ENCODE data around the gene CELF4. TPM values are rescaled to one million over a fixed set of nuclear protein-coding genes. Genes with fewer than 3 reads are reported as not detected.
A peak's percentile ranks its signal among the peaks of the same experiment; 100 is the strongest.

Gene CELF4
- total RNA-seq, 2 donors from 2014 or later = not detected

DNA sequence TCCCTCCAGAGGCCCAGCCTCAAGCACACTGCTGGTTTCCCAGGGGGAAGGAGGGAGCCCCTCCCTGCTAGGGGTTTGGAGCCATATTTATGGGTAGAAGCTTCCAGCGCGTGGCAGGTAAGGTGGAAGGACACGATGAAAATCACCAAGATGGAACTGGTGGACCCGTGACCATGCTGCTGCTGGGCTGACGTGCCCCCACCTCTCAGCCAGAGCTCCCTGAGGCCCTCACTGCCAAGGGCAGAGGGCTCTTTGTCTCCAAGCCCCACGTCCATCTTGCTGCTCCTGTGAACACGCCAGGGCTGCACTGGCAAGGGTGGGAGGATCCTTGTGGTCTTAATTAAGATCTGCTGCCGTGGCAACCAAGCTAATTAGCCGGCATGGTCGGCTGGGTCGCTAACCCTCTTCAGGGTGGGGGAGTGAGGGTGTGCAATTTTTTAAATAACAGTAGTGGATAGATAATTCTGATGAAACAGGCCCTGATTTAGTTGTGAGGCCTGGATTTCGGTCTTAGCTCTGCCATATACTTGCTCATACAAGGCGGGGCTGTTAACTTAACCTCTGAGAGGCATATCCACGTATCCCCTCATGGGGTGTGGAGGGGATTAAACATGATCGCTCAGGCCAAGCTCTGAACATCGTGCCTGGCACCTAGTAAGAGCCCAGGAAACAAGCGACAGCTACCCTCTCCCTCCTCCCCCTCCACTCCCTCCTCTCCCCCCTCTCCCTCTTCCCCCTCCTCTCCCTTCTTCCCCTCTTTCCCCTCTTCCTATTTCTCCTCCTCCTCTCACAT, 232.8 kb downstream of the CELF4 start:
- H3K27ac Mint-ChIP-seq = no peak overlapping the region
- no peak overlapping the region for H3K4me3 Mint-ChIP-seq
- ATAC-seq (replicated peaks) = no peak
- no peaks in the 10 kb centered on the region for H3K9me3 Mint-ChIP-seq
- no peaks in the 10 kb centered on the region for H3K36me3 Mint-ChIP-seq (ENCODE audit: low read depth)
- H3K27me3 Mint-ChIP-seq = peaks cover 6% of the 10 kb centered on the region
- H3K4me1 Mint-ChIP-seq = no peaks in the 10 kb centered on the region

DNA sequence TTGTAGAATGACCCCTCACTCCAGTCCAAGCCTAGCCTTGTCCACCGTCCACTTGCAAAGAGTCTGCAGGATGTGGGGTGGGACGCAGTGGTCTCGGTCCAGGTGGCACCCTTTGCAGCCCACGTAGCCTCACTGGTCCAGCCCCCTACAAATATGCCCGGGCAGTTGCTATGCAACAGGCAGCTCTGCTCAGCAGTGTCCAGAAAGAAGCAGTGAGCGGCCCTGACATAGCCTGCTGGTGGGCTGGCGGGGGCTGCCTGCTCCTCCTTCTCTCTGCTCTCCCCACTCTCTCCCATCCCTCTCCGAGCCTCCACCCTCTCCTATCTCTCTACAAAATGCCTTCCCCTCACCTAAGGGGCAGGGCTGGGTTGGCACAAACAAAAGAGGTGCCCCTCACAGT, 233.4 kb downstream of the CELF4 start:
- ATAC-seq (replicated peaks) = no peak

DNA sequence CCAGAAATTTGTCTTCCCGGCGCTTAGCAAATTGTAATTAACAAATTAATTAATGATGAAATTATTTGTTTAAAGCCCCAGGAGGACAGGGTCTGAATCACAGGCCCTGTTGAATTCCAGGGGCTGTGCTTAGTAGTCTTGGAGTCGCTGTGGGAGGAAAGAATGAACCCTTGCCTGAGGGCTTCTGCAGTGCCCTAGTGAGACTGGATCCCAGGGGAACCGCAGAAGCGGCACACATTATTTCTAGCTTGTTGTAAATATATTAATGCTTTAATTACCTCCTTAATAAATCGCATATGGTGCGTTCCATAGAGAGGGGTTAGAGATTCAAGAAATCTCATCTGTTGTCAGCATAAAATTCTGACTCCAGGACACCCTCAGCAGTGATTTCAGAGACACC, 235.4 kb downstream of the CELF4 start:
- Mint-ChIP-seq H3K36me3 (ENCODE audit: low read depth) (no peaks in the 10 kb centered on the region), H3K27me3 (peaks cover 2% of the 10 kb centered on the region), H3K27ac (no peak overlapping the region), H3K9me3 (no peaks in the 10 kb centered on the region), H3K4me1 (no peaks in the 10 kb centered on the region), H3K4me3 (no peak overlapping the region)
- ATAC-seq (replicated peaks) = no peak

More for the DNA sequence above, 233.4 kb downstream of the CELF4 start:
- Mint-ChIP-seq H3K4me1 (no peaks in the 10 kb centered on the region), H3K27me3 (peaks cover 2% of the 10 kb centered on the region), H3K36me3 (ENCODE audit: low read depth) (no peaks in the 10 kb centered on the region), H3K4me3 (no peak overlapping the region), H3K9me3 (no peaks in the 10 kb centered on the region), H3K27ac (no peak overlapping the region)

DNA sequence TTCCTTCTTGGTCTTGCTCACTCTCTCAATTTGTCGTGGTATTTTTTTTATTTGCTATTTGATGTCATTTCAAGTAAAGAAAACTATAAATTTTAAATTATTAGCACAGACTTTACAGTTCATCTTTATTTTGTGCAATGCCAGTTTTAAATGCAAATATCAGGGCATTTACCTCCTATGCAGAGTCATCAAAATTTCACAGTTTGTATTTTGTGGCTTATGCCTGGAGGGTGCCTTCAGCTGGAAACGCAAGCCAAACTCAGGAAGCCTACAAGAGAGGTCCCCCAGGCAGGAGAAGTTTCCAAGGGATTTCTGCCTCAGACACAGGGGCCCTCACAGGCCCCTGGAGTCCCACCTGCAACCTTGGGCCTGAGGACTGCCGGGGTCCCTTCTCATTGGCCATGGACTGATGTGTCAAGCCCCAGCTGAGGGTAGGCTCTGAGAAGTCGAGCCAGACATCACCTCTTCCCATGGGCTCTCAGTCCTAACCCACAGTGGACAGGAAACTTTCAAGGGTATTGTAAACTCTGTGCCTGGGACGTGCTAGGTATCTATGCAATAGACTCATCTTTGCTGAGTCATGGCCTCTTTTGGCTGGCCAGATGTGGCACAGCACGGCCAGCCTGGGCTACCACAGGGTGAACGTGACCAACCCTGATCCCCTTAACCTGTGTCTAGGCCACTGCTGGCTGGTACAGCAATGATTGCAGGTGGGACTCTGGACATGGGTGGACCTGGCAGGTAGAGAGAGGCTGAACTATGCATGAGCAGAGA, 236.5 kb downstream of the CELF4 start:
- Mint-ChIP-seq H3K27me3 (peaks cover 2% of the 10 kb centered on the region), H3K4me3 (no peak overlapping the region), H3K36me3 (ENCODE audit: low read depth) (no peaks in the 10 kb centered on the region), H3K4me1 (no peaks in the 10 kb centered on the region), H3K9me3 (no peaks in the 10 kb centered on the region), H3K27ac (no peak overlapping the region)
- no peak for ATAC-seq (replicated peaks)

DNA sequence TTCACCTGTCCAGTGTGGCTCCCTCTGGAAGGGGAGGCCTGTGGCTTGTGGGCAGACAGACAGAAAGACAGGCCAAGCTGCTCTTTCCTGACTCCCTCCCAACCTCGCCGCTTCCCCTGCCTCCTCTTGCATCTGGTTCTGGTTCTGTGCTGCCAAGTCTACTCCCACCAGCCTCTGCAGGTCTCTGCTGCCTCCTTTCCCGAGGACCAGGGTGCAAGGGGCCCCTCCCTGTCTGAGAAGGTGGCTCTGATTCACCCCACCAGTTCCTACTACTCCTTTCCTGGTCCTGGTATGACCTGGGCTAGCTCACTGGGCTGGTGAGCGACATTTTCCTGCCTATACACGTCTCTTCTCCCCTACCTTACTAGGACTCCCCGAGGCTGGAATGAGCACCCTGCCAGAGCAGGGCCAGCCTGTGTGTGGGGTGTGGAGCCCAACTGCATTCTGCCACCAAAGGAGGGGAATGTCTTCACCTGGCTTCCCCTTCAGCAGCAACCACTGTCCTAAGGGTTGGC, 238.5 kb downstream of the CELF4 start:
- Mint-ChIP-seq H3K4me3 (no peak overlapping the region), H3K27ac (no peak overlapping the region)

DNA sequence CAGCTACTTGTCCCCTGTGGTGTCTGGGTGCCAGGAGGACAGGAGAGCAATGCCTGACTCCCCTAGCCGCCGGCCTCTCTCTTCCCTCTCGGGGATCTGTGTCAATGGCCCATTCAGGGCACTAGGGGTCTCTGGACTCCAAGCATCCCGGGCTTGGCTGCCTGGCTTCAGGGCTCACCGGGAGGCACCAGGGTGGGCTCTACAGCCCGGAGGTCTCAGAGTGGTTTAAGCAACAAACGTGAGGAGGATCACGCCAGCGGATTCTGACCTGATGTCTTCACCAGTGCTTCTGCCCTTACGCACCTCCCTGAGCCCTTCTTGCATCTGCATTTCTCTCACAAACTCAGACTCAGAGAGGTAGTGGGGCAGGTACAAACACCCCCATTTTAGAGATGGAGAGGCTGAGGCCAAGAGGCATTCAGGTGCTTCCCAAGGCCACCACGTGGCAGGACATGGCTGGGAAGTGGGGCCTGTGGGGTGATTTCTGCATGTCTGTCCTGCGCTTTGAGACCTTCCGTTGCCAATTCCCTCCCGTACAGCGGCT, 243.0 kb downstream of the CELF4 start:
- peak; percentile 47 for ATAC-seq (replicated peaks)
- H3K27ac Mint-ChIP-seq = no peak overlapping the region
- no peak overlapping the region for H3K4me3 Mint-ChIP-seq
- H3K36me3 Mint-ChIP-seq (ENCODE audit: low read depth) = no peaks in the 10 kb centered on the region
- no peaks in the 10 kb centered on the region for H3K27me3 Mint-ChIP-seq
- no peaks in the 10 kb centered on the region for H3K9me3 Mint-ChIP-seq
- no peaks in the 10 kb centered on the region for H3K4me1 Mint-ChIP-seq

More for the DNA sequence above, 238.5 kb downstream of the CELF4 start:
- H3K9me3 Mint-ChIP-seq = no peaks in the 10 kb centered on the region
- no peak for ATAC-seq (replicated peaks)
- H3K4me1 Mint-ChIP-seq = no peaks in the 10 kb centered on the region
- H3K36me3 Mint-ChIP-seq (ENCODE audit: low read depth) = no peaks in the 10 kb centered on the region
- no peaks in the 10 kb centered on the region for H3K27me3 Mint-ChIP-seq

DNA sequence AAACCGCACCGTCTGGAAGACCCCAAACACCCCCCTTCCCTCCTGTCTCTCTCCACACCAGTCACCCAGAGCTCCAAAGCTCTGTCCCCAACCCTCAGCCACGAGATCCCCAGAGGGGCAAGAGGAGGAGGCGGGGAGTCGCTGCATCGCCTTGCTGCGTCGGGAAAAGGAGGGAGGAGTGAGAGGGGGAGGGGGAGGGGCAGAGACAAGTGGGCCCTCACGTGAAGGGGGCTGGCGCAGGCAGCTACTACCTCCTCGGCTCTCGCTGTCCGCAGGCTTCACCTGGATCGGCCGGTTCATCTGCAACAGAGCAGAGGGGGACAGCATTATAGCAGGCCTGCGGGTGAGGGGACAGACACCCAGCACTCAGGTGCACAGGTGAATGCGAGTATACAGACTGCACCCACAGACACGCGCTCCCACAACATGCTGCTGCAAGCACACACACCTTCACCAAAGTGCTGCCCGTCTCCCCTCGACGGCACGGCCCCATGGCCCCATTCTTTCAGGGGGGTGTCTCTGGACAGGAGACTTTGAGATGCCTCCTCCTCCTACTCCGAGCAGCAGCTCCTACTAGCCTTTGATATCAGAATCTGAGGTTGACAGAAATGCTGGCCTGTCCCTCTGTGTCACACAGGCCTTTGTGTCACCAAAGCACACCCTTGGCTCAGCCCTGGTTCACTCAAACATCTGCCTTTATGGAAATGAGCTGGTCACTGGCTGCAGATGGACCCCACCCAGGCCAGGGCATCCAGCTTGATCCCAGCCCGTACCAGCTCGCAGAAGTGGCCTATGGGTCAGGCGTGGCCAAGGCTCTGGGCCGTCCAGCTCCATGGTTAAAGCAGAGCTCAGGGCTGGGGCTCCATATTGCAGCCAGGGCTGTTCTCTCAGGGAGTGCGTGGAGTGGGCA, 243.8 kb downstream of the CELF4 start:
- no peak for ATAC-seq (replicated peaks)
- H3K27me3 Mint-ChIP-seq = no peaks in the 10 kb centered on the region
- H3K36me3 Mint-ChIP-seq (ENCODE audit: low read depth) = no peaks in the 10 kb centered on the region
- H3K4me1 Mint-ChIP-seq = no peaks in the 10 kb centered on the region
- H3K4me3 Mint-ChIP-seq = no peak overlapping the region
- H3K27ac Mint-ChIP-seq = no peak overlapping the region
- no peaks in the 10 kb centered on the region for H3K9me3 Mint-ChIP-seq

DNA sequence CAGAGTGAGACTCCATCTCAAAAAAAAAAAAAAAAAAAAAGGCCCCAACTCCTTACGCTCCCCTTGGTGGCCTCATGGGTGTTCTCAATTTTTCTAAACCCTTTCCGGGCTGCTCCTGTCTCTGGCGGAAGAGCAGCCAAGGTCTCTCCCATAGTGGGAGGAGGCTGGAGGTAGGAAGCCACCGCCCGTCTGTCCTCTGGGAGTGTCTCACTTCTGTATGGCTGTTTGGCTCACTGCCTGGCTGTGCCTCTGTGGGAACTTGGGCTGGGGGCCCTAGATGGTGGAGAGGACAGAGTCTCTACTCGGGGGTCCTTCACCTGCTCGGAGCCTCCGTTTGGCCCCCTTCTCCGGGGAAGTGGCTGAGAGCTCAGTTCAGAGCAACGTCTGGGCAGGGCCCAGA, 245.3 kb downstream of the CELF4 start:
- H3K36me3 Mint-ChIP-seq (ENCODE audit: low read depth) = no peaks in the 10 kb centered on the region
- ATAC-seq (replicated peaks) = no peak
- no peaks in the 10 kb centered on the region for H3K27me3 Mint-ChIP-seq
- no peaks in the 10 kb centered on the region for H3K9me3 Mint-ChIP-seq
- no peak overlapping the region for H3K27ac Mint-ChIP-seq
- no peak overlapping the region for H3K4me3 Mint-ChIP-seq
- no peaks in the 10 kb centered on the region for H3K4me1 Mint-ChIP-seq

DNA sequence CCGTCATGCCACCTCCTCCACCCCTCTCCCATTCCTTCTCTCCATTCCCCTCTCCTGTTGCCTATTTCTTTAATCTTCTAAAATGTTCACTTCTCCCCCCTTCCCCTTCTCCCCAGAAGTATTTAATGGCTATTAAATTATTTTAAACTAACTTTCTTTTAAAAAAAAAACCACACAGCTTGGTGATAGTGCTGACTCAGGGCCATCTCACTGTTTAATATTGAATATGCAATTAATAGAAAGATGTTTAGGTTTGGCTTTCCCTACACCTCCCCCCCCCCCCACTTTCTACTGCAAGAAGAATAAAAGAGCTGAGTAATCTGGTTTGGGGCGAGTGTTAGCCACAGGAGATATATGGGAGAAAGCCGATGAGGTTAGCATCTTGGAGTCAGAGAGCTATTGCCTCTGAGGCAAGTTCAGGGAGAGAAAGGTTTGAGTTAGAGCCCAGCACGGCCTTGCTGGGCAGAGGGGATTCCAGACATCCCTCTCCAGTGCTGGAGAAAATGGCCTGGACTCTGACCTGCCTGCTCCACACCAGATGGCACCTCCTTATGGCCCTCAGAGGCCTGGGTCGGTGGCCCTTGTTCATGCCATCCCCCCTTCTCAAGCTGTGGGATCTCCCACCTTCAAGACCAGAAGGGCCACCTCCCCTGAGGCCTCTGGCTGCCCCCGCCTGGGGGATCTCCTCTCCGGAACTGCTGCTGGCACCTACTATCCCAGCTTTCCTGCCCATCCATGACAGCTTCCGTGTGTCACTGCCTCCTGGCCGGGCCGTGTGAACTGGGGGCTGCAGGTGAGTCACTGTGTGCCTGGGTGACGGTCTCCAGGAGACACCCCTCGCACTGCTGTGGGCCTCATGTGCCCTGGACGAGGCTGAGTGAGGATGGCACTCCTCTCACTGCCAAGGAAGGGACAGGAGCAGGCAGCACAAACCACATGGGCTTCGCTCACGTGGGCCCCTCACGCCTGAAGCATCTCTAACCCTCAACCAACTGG, 246.9 kb downstream of the CELF4 start:
- no peaks in the 10 kb centered on the region for H3K27me3 Mint-ChIP-seq
- no peak for ATAC-seq (replicated peaks)
- H3K4me1 Mint-ChIP-seq = no peaks in the 10 kb centered on the region
- H3K36me3 Mint-ChIP-seq (ENCODE audit: low read depth) = no peaks in the 10 kb centered on the region
- H3K9me3 Mint-ChIP-seq = no peaks in the 10 kb centered on the region
- H3K4me3 Mint-ChIP-seq = no peak overlapping the region
- H3K27ac Mint-ChIP-seq = no peak overlapping the region

DNA sequence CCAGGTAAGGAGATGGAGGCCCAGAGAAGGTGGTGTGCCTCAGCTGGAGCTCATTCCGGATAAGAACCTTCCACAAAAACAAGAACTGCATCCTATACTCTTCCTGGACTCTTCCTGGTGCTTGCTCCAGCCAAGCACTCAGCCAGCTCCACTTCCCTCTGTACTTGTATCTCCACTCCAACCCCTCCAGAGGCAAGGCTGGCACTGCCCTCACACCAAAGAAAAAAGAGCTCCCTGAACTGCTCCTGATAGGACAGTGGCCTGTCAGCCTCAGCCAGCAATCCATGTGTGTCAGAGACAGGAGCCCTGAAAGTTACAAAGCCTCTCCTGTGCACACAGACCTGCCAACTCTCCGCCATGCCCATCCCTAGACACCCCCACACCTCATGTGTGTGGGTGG, 248.1 kb downstream of the CELF4 start:
- Mint-ChIP-seq H3K4me3 (no peak overlapping the region), H3K27ac (no peak overlapping the region), H3K27me3 (no peaks in the 10 kb centered on the region), H3K9me3 (no peaks in the 10 kb centered on the region), H3K36me3 (ENCODE audit: low read depth) (no peaks in the 10 kb centered on the region), H3K4me1 (no peaks in the 10 kb centered on the region)
- ATAC-seq (replicated peaks) = no peak

DNA sequence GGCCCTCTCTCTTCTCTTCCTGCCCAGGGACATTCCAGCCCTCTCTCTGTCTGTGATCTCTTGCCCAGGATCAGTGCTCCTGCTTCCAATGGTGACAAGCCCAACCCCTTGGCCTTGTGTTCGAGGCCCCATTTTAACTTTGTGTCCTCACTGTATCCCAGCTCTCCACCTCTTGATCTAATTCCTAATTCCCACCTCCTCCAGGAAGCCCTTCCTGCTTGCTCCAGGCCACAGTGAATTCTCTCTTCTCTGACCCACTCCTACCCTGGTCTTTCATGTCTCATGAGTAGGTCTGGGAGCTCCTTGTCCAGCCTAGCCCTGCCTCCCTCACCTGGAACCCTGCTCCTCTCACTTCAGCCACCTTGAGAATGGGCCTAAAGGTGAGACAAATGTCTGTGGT, 249.1 kb downstream of the CELF4 start:
- H3K36me3 Mint-ChIP-seq (ENCODE audit: low read depth) = no peaks in the 10 kb centered on the region
- no peaks in the 10 kb centered on the region for H3K9me3 Mint-ChIP-seq
- no peak for ATAC-seq (replicated peaks)
- H3K4me3 Mint-ChIP-seq = no peak overlapping the region
- H3K27me3 Mint-ChIP-seq = no peaks in the 10 kb centered on the region
- no peaks in the 10 kb centered on the region for H3K4me1 Mint-ChIP-seq
- H3K27ac Mint-ChIP-seq = no peak overlapping the region

DNA sequence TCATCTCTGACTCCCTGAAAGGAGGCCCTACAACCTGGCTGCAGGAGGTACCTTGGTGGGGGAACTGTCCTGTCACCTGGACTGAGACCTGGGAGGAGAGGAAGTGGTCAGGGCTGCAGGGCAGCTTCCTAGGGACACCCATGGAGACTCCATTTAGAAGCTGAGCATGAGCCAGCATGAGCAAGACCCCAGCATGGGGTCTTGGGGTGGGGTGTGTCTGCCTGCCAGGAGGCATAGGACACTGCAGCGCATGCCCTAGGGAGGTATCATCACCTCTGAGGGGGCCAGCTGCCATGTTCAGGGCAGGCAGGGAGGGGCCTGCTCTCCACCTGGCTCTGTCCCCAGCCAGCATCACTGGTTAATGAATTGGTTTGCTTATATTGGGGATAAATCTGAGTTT, 249.7 kb downstream of the CELF4 start:
- H3K4me1 Mint-ChIP-seq = no peaks in the 10 kb centered on the region
- H3K27me3 Mint-ChIP-seq = no peaks in the 10 kb centered on the region
- no peaks in the 10 kb centered on the region for H3K36me3 Mint-ChIP-seq (ENCODE audit: low read depth)
- H3K9me3 Mint-ChIP-seq = no peaks in the 10 kb centered on the region
- H3K27ac Mint-ChIP-seq = no peak overlapping the region
- H3K4me3 Mint-ChIP-seq = no peak overlapping the region
- ATAC-seq (replicated peaks) = no peak

DNA sequence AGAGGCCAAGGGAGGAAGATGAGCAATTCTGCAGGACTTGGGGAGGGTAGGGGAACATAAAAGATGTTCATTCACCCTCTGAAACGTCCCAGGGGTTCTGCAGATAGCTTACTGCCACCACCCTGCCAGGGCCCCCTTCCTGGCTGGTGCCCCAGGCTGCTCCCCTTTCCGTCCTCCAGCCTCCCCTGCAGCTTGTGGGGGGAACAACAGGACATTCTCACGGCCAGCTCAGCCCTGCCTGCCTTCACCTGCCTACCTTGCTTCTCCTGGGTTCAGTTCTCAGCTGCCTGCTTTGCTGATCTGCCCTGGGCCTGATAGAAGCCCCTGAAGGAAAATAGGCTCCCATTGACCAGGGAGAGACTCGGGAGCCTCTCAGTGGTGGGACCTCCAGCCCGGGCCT, 251.1 kb downstream of the CELF4 start:
- ATAC-seq (replicated peaks) = no peak
- H3K4me1 Mint-ChIP-seq = no peaks in the 10 kb centered on the region
- no peaks in the 10 kb centered on the region for H3K36me3 Mint-ChIP-seq (ENCODE audit: low read depth)
- H3K27me3 Mint-ChIP-seq = no peaks in the 10 kb centered on the region
- H3K9me3 Mint-ChIP-seq = no peaks in the 10 kb centered on the region
- H3K27ac Mint-ChIP-seq = no peak overlapping the region
- no peak overlapping the region for H3K4me3 Mint-ChIP-seq

Measured in activated T-helper 17 cell treated with anti-CD3 and anti-CD28 coated beads, Interleukin-2, amount 50 U/mL, for 72 hours (primary cell).